Mucosa of descending colon (tissue), 3 donors: ENCODE results near the gene PDS5B. TPM values are rescaled to one million over a fixed set of nuclear protein-coding genes. Genes with fewer than 3 reads are reported as not detected.

Experiments
- ATAC-seq: fragments of 200-7000 bp; cut with Tn5 transposase; one replicate; pipeline ENCODE4 v1.9.1; 2020; ENCODE audit warnings: mild to moderate bottlenecking, moderate library complexity
- DNase-seq, 3 donors: peaks; one replicate each; pipeline ENCODE4 v3.0.0-alpha.2; 2020
- H3K36me3 ChIP-seq: fragments of 200-600 bp; one replicate; pipeline ENCODE4 v1.8.0; 2021; ENCODE audit warnings: low read depth, mild to moderate bottlenecking
- H3K4me1 ChIP-seq: fragments of 200-600 bp; one replicate; pipeline ENCODE4 v1.8.0; 2021; ENCODE audit warnings: low read depth, mild to moderate bottlenecking
- H3K4me3 ChIP-seq: fragments of 200-600 bp; one replicate; pipeline ENCODE4 v1.8.0; 2021; ENCODE audit warnings: mild to moderate bottlenecking
- H3K9me3 ChIP-seq: fragments of 200-600 bp; one replicate; pipeline ENCODE4 v1.8.0; 2021; ENCODE audit warnings: mild to moderate bottlenecking
- CTCF ChIP-seq: fragments of 200-600 bp; IDR thresholded peaks from one replicate; pipeline ENCODE4 v1.8.0; 2022; ENCODE audit warnings: antibody characterized with exemption, mild to moderate bottlenecking
- intact Hi-C, 2 donors: fragments of 100-400 bp; cut with DNase I in 1 of 2; cut with micrococcal nuclease in 1 of 2; formaldehyde crosslinking; loops; one replicate each; pipeline versions ENCODE4 v1.11.0 to v1.11.1; 2022; cut with DNase I, micrococcal nuclease
- total RNA-seq, 3 donors: library from RNA; stranded (reverse); fragmentation: NEBNext Ultra II Directional in 2 of 3; extraction: Animal tissue kit (Norgen Biotek cat#: 25700) in 2 of 3; gene quantifications; one replicate each; pipeline versions ENCODE4 v1.2.1 to v1.2.4, GENCODE V29; 2021 to 2023
- donor health status: DM: no; HTN: no; CAD: no; lungs with moderate emphysema.
- donor health status: DM: no; HTN: no; CAD: no.
- donor health status: DM: no; HTN: yes; CAD: no.

The PDS5B gene
- total RNA-seq, 3 donors from 2014 or later: 25.2 to 66.7 (median 27.5) TPM

- intact Hi-C loops: no loop called here
- Histone ChIP-seq H3K36me3 (no peaks in the 10 kb centered on the region), H3K4me1 (no peaks in the 10 kb centered on the region), H3K4me3 (no peak overlapping the region), H3K9me3 (no peaks in the 10 kb centered on the region)
- TF ChIP-seq CTCF: no peak
- no peak for DNase-seq
- ATAC-seq: no peak
These were observed 166.8 kb downstream of the PDS5B start for GRCh38 chr13:32752997-32753606.

GRCh38 chr13:32754179-32754578 is 167.9 kb downstream of the PDS5B start:
- Histone ChIP-seq H3K9me3 (no peaks in the 10 kb centered on the region), H3K4me1 (no peaks in the 10 kb centered on the region), H3K36me3 (no peaks in the 10 kb centered on the region), H3K4me3 (no peak overlapping the region)
- intact Hi-C loops: no loop called here
- no peak for ATAC-seq
- DNase-seq: no peak
- no peak for TF ChIP-seq CTCF

DNA sequence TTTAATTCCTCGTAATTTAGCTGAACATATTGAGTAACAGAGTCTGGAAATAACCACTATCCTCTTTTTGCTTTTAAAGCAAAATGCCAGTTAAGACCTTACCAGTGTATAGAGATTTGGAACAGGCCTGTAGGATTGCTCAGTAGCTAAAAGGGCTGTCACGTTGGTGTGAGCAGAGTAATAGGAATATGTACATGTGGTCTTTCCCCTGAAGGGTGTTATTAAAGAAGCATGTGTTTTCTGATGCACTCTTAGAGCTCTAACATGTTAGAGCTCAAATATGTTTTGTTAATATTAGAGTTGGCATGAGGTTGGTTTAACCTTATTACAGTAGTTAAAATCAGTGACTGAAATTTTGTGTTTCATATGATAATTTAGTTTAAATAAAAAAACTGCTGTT is 172.9 kb downstream of the PDS5B start:
- TF ChIP-seq CTCF: no peak
- no peak for ATAC-seq
- intact Hi-C loops: no loop called here
- Histone ChIP-seq H3K36me3 (no peaks in the 10 kb centered on the region), H3K4me1 (no peaks in the 10 kb centered on the region), H3K4me3 (no peak overlapping the region), H3K9me3 (peaks cover 3% of the 10 kb centered on the region)
- no peak for DNase-seq

DNA sequence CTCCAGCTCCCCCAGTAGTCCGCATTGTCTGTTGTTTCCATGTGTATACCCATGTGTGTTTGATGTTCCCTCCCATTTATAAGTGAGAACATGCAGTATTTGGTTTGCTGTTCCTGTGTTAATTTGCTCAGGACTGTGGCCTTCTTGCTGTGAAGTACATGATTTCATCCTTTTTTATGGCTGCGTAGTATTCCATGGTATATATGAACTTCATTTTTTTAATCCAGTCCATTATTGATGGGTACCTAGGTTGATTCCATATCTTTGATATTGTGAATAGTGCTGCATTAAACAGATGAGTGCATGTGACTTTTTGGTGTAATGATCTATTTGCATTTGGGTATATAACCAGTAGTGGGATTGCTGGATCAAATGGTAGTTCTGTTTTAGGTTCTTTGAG is 175.2 kb downstream of the PDS5B start:
- Histone ChIP-seq H3K36me3 (no peaks in the 10 kb centered on the region), H3K9me3 (peaks cover 3% of the 10 kb centered on the region), H3K4me3 (no peak overlapping the region), H3K4me1 (no peaks in the 10 kb centered on the region)
- ATAC-seq: no peak
- no peak for TF ChIP-seq CTCF
- intact Hi-C loops: no loop called here
- DNase-seq: no peak

DNA sequence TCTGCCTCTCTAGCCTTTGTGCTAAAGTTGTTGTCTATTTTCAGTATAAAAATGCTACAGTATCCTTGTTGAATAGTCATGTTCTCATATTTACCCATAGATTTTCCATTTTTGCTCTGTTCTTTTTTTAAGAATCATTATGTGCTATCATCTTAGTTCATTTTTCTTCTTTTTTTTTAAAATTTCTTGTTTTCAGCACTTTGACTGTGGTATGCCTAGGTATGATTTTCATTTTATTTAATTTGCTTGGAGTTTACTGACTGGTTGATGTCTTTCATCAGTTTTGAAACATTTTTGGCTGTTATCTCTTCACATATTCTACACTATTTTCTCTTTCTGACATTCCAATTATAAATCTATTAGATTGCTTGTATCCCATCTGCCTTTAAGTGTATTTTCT is 192.9 kb downstream of the PDS5B start:
- no peak for ATAC-seq
- H3K9me3 ChIP-seq: no peaks in the 10 kb centered on the region
- H3K4me3 ChIP-seq: no peak overlapping the region
- H3K36me3 ChIP-seq: no peaks in the 10 kb centered on the region
- H3K4me1 ChIP-seq: no peaks in the 10 kb centered on the region
- no peak for TF ChIP-seq CTCF
- intact Hi-C loops: no loop called here
- DNase-seq: no peak

DNA sequence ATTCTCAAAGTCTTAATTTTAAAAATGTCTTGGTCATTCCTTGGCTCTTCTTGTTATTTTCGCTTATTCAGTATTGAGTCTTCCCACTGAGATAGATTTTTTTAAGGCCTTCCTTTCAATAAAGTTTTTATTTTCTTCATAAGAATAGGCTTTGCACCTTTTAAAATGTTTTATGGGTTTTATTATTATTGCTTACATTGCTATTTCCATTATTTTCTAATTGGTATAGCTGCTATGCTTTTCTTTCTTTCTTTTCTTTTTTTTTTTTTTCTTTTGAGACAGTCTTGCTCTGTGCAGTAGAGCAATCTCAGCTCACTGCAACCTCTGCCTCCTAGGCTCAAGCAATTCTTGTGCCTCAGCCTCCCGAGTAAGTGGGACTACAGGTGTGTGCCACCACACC is 195.7 kb downstream of the PDS5B start:
- no peaks in the 10 kb centered on the region for H3K4me1 ChIP-seq
- H3K4me3 ChIP-seq: no peak overlapping the region
- no peak for DNase-seq
- H3K36me3 ChIP-seq: no peaks in the 10 kb centered on the region
- intact Hi-C loops: no loop called here
- no peak for ATAC-seq
- no peak for TF ChIP-seq CTCF
- no peaks in the 10 kb centered on the region for H3K9me3 ChIP-seq
